HEK293T (cell line): ENCODE results near the gene PTBP1.

ENCODE experiments used
- BHLHE40 ChIP-seq: fragments of 450-650 bp; IDR thresholded peaks from 2 replicates; pipeline ENCODE4 v1.6.1; 2016; ENCODE audit warnings: mild to moderate bottlenecking, moderate library complexity, borderline replicate concordance
- CTBP1 ChIP-seq: fragments of 450-650 bp; IDR thresholded peaks from 2 replicates; pipeline ENCODE4 v1.6.1; 2016; ENCODE audit warnings: borderline replicate concordance
- FOXK2 ChIP-seq: fragments of 450-650 bp; IDR thresholded peaks from 2 replicates; pipeline ENCODE4 v1.6.1; 2016; ENCODE audit warnings: mild to moderate bottlenecking
- FOXM1 ChIP-seq: fragments of 450-650 bp; IDR thresholded peaks from 2 replicates; pipeline ENCODE4 v1.6.1; 2017; ENCODE audit warnings: mild to moderate bottlenecking, borderline replicate concordance
- L3MBTL2 ChIP-seq: fragments of 450-650 bp; conservative IDR thresholded peaks from 2 replicates; pipeline ENCODE4 v1.6.1; 2016; ENCODE audit warnings: mild to moderate bottlenecking
- NFRKB ChIP-seq: fragments of 450-650 bp; IDR thresholded peaks from 2 replicates; pipeline ENCODE4 v1.6.1; 2016; ENCODE audit warnings: mild to moderate bottlenecking, moderate library complexity
- SUZ12 ChIP-seq: fragments of 450-650 bp; IDR thresholded peaks from 2 replicates; pipeline ENCODE4 v1.6.1; 2016; ENCODE audit warnings: mild to moderate bottlenecking
- ZNF384 ChIP-seq: fragments of 450-650 bp; IDR thresholded peaks from 2 replicates; pipeline ENCODE4 v1.6.1; 2016
- TF ChIP-seq, protein P1 (sequence below): fragments of 450-650 bp; IDR thresholded peaks from 2 replicates; pipeline ENCODE4 v1.6.1; 2016

DNA sequence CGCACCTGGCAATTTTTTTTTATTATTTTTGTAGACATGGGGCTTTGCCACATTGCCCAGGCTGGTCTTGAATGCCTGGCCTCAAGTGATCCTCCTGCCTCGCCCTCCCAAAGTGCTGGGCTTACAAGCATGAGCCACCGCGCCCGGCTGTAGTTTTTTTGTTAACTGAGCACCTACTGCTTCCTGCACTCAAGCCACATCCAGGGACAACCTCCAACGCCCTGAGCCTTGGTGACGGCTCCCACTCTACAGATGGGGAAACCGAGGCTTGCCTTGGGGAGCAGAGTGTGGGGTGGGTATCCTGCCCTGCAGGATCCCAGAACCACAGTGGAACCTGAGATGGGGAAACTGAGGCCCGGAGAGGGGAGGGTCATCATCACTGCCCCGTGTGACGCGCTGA is 57.9 kb downstream of the PTBP1 start:
- TF ChIP-seq, protein P1, sequence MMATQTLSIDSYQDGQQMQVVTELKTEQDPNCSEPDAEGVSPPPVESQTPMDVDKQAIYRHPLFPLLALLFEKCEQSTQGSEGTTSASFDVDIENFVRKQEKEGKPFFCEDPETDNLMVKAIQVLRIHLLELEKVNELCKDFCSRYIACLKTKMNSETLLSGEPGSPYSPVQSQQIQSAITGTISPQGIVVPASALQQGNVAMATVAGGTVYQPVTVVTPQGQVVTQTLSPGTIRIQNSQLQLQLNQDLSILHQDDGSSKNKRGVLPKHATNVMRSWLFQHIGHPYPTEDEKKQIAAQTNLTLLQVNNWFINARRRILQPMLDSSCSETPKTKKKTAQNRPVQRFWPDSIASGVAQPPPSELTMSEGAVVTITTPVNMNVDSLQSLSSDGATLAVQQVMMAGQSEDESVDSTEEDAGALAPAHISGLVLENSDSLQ, result no peak
- TF ChIP-seq NFRKB, result no peak
- TF ChIP-seq BHLHE40, result no peak
- no peak for TF ChIP-seq ZNF384
- TF ChIP-seq SUZ12, result no peak
- TF ChIP-seq FOXM1, result no peak
- TF ChIP-seq CTBP1, result no peak
- no peak for TF ChIP-seq L3MBTL2
- no peak for TF ChIP-seq FOXK2
